SK-N-SH treated with all-trans-retinoic acid at 6 μM for 48 hours (cell line): ENCODE results near the gene HSD11B1L.

Source experiments
- ATAC-seq: fragments of 200-7000 bp; cut with Tn5 transposase; 3 replicates; pipeline ENCODE4 v1.9.1; 2020; ENCODE audit warnings: mild to moderate bottlenecking, moderate library complexity
- ARNTL ChIP-seq: fragments of 450-650 bp; formaldehyde crosslinking; IDR thresholded peaks from 2 replicates; pipeline ENCODE4 v1.5.0; 2020; ENCODE audit warnings: low read depth, mild to moderate bottlenecking, moderate library complexity, borderline replicate concordance
- BACH2 ChIP-seq: fragments of 250-450 bp; sonication (Bioruptor Pico); IDR thresholded peaks from 2 replicates; pipeline ENCODE4 v1.9.0; 2021; ENCODE audit warnings: mild to moderate bottlenecking, borderline replicate concordance
- CREB5 ChIP-seq: fragments of 250-450 bp; sonication (Bioruptor Pico); IDR thresholded peaks from 2 replicates; pipeline ENCODE4 v1.5.1; 2020; ENCODE audit warnings: low read depth, mild to moderate bottlenecking, moderate library complexity
- CSDC2 ChIP-seq: fragments of 250-450 bp; sonication (Bioruptor Pico); IDR thresholded peaks from 2 replicates; pipeline ENCODE4 v1.5.0; 2020; ENCODE audit warnings: mild to moderate bottlenecking, moderate library complexity
- CSRNP3 ChIP-seq: fragments of 250-450 bp; sonication (Bioruptor Pico); IDR thresholded peaks from 2 replicates; pipeline ENCODE4 v1.5.1; 2021; ENCODE audit warnings: mild to moderate bottlenecking, moderate library complexity
- ESRRG ChIP-seq: fragments of 250-450 bp; sonication (Bioruptor Pico); IDR thresholded peaks from 2 replicates; pipeline ENCODE4 v1.6.1; 2021; ENCODE audit warnings: mild to moderate bottlenecking
- GLIS3 ChIP-seq: fragments of 250-450 bp; sonication (Bioruptor Pico); IDR thresholded peaks from 2 replicates; pipeline ENCODE4 v1.5.0; 2020; ENCODE audit warnings: mild to moderate bottlenecking, moderate library complexity
- ISL1 ChIP-seq: fragments of 250-450 bp; sonication (Bioruptor Pico); IDR thresholded peaks from 2 replicates; pipeline ENCODE4 v2.1.2; 2022; ENCODE audit warnings: mild to moderate bottlenecking, moderate library complexity
- OSR1 ChIP-seq: fragments of 250-450 bp; sonication (Bioruptor Pico); IDR thresholded peaks from 2 replicates; pipeline ENCODE4 v1.8.0; 2022; ENCODE audit warnings: moderate library complexity, mild to moderate bottlenecking, inconsistent platforms
- PATZ1 ChIP-seq: fragments of 250-450 bp; sonication (Bioruptor Pico); IDR thresholded peaks from 2 replicates; pipeline ENCODE4 v1.8.0; 2020; ENCODE audit warnings: mild to moderate bottlenecking, moderate library complexity, borderline replicate concordance
- POU6F1 ChIP-seq: fragments of 250-450 bp; sonication (Bioruptor Pico); IDR thresholded peaks from 2 replicates; pipeline ENCODE4 v1.8.0; 2021; ENCODE audit warnings: low read depth, mild to moderate bottlenecking, moderate library complexity, borderline replicate concordance
- RARB ChIP-seq: fragments of 250-450 bp; sonication (Bioruptor Pico); IDR thresholded peaks from 2 replicates; pipeline ENCODE4 v1.8.0; 2021; ENCODE audit warnings: mild to moderate bottlenecking, moderate library complexity
- SNAI2 ChIP-seq: fragments of 250-450 bp; sonication (Bioruptor Pico); IDR thresholded peaks from 2 replicates; pipeline ENCODE4 v1.5.0; 2020; ENCODE audit warnings: mild to moderate bottlenecking, moderate library complexity
- TCF4 ChIP-seq: fragments of 250-450 bp; sonication (Bioruptor Pico); IDR thresholded peaks from 2 replicates; pipeline ENCODE4 v1.8.0; 2021; ENCODE audit warnings: mild to moderate bottlenecking, moderate library complexity, borderline replicate concordance
- TOX ChIP-seq: fragments of 250-450 bp; sonication (Bioruptor Pico); IDR thresholded peaks from 2 replicates; pipeline ENCODE4 v1.8.0; 2021; ENCODE audit warnings: mild to moderate bottlenecking, moderate library complexity, borderline replicate concordance
- TSHZ2 ChIP-seq: fragments of 250-450 bp; sonication (Bioruptor Pico); IDR thresholded peaks from 2 replicates; pipeline ENCODE4 v1.5.0; 2020; ENCODE audit warnings: mild to moderate bottlenecking, moderate library complexity
- ZC3H10 ChIP-seq: fragments of 250-450 bp; sonication (Bioruptor Pico); IDR thresholded peaks from 2 replicates; pipeline ENCODE4 v1.5.1; 2021; ENCODE audit warnings: mild to moderate bottlenecking, moderate library complexity
- ZFP3 ChIP-seq: fragments of 250-450 bp; sonication (Bioruptor Pico); IDR thresholded peaks from 2 replicates; pipeline ENCODE4 v1.5.0; 2020; ENCODE audit warnings: mild to moderate bottlenecking, moderate library complexity
- ZFP30 ChIP-seq: fragments of 450-650 bp; formaldehyde crosslinking; IDR thresholded peaks from 2 replicates; pipeline ENCODE4 v1.5.0; 2022; ENCODE audit warnings: mild to moderate bottlenecking, moderate library complexity
- ZNF565 ChIP-seq: fragments of 450-650 bp; formaldehyde crosslinking; conservative IDR thresholded peaks from 2 replicates; pipeline ENCODE4 v1.5.0; 2020; ENCODE audit warnings: low read depth, mild to moderate bottlenecking, moderate library complexity
- ZNF70 ChIP-seq: fragments of 450-650 bp; formaldehyde crosslinking; IDR thresholded peaks from 2 replicates; pipeline ENCODE4 v1.5.0; 2020; ENCODE audit warnings: mild to moderate bottlenecking, moderate library complexity
- ZNF8 ChIP-seq: fragments of 450-650 bp; formaldehyde crosslinking; IDR thresholded peaks from 2 replicates; pipeline ENCODE4 v1.5.0; 2020; ENCODE audit warnings: mild to moderate bottlenecking, moderate library complexity

Gene HSD11B1L

GRCh38 chr19:5642204-5642603 is 38.6 kb upstream of the HSD11B1L start:
- TF ChIP-seq ZNF8 (CRISPR knock-in tag) (no peak), BACH2 (CRISPR knock-in tag) (no peak), RARB (CRISPR knock-in tag) (no peak), GLIS3 (CRISPR knock-in tag) (no peak), PATZ1 (no peak), ESRRG (no peak), ZFP30 (CRISPR knock-in tag) (no peak), ISL1 (CRISPR knock-in tag) (no peak), ARNTL (no peak), SNAI2 (CRISPR knock-in tag) (no peak), TOX (no peak), CSRNP3 (CRISPR knock-in tag) (no peak), TCF4 (CRISPR knock-in tag) (no peak), ZC3H10 (CRISPR knock-in tag) (no peak), ZNF70 (CRISPR knock-in tag) (no peak), CREB5 (CRISPR knock-in tag) (no peak), ZFP3 (CRISPR knock-in tag) (no peak), ZNF565 (CRISPR knock-in tag) (no peak)
- TF ChIP-seq, all 23 proteins: peak for 0

GRCh38 chr19:5643060-5643459 is 37.8 kb upstream of the HSD11B1L start:
- TF ChIP-seq RARB (CRISPR knock-in tag) (no peak), ISL1 (CRISPR knock-in tag) (no peak), CSDC2 (CRISPR knock-in tag) (no peak)
- no peak for ATAC-seq

More at GRCh38 chr19:5642204-5642603, 38.6 kb upstream of the HSD11B1L start:
- no peak for ATAC-seq

- no peak for TF ChIP-seq OSR1 (CRISPR knock-in tag)
- TF ChIP-seq, all 23 proteins: peak for 0
Measured at GRCh38 chr19:5644037-5644436, 36.8 kb upstream of the HSD11B1L start.

GRCh38 chr19:5645409-5645808 is 35.4 kb upstream of the HSD11B1L start:
- no peak for TF ChIP-seq ISL1 (CRISPR knock-in tag)
- TF ChIP-seq ESRRG = no peak
- TF ChIP-seq CREB5 (CRISPR knock-in tag) = no peak
- no peak for TF ChIP-seq ARNTL
- no peak for TF ChIP-seq CSDC2 (CRISPR knock-in tag)
- no peak for TF ChIP-seq RARB (CRISPR knock-in tag)
- TF ChIP-seq TCF4 (CRISPR knock-in tag) = no peak
- no peak for ATAC-seq

More at GRCh38 chr19:5644037-5644436, 36.8 kb upstream of the HSD11B1L start:
- no peak for ATAC-seq

- no peak for ATAC-seq
- TF ChIP-seq ZFP3 (CRISPR knock-in tag) (no peak), ZNF8 (CRISPR knock-in tag) (no peak), CSDC2 (CRISPR knock-in tag) (no peak), GLIS3 (CRISPR knock-in tag) (no peak), PATZ1 (no peak), ZNF70 (CRISPR knock-in tag) (no peak), ZC3H10 (CRISPR knock-in tag) (no peak), TCF4 (CRISPR knock-in tag) (no peak), POU6F1 (CRISPR knock-in tag) (no peak), ZFP30 (CRISPR knock-in tag) (no peak), ISL1 (CRISPR knock-in tag) (no peak), TSHZ2 (CRISPR knock-in tag) (no peak), ARNTL (no peak)
Measured at GRCh38 chr19:5646703-5647102, 34.1 kb upstream of the HSD11B1L start.
